Colonic mucosa (tissue), 4 donors: Measurements from ENCODE around the gene PIEZO1. TPM values are rescaled to one million over a fixed set of nuclear protein-coding genes. Genes with fewer than 3 reads are reported as not detected.

Experiments used
- DNase-seq: peaks from one replicate; pipeline ENCODE4 v3.0.0-alpha.2; 2020
- H3K27ac ChIP-seq: fragments of 200-600 bp; one replicate; pipeline ENCODE4 v1.8.0; 2021
- H3K27me3 ChIP-seq: fragments of 200-600 bp; one replicate; pipeline ENCODE4 v1.8.0; 2021
- H3K36me3 ChIP-seq: fragments of 200-600 bp; one replicate; pipeline ENCODE4 v1.8.0; 2021
- H3K4me1 ChIP-seq: fragments of 200-600 bp; one replicate; pipeline ENCODE4 v1.8.0; 2021; ENCODE audit warnings: mild to moderate bottlenecking
- H3K4me3 ChIP-seq: fragments of 200-600 bp; one replicate; pipeline ENCODE4 v1.8.0; 2021
- H3K9ac ChIP-seq, 2 donors: one replicate each; pipeline ENCODE4 v1.7.0; 2013; ENCODE audit warnings: control low read depth in 2 of 2, low read depth in 2 of 2, low read length in 2 of 2
- H3K9me3 ChIP-seq: fragments of 200-600 bp; one replicate; pipeline ENCODE4 v1.8.0; 2021
- CTCF ChIP-seq: fragments of 200-600 bp; IDR thresholded peaks from one replicate; pipeline ENCODE4 v1.8.0; 2022; ENCODE audit warnings: antibody characterized with exemption, mild to moderate bottlenecking
- intact Hi-C: fragments of 100-400 bp; cut with DNase I; formaldehyde crosslinking; loops from one replicate; pipeline ENCODE4 v1.14.1; 2022
- total RNA-seq, 2 donors: library from RNA; stranded (reverse); fragmentation: NEBNext Ultra II Directional in 1 of 2; extraction: Animal tissue kit (Norgen Biotek cat#: 25700) in 1 of 2; gene quantifications; one replicate each; pipeline ENCODE4 v1.2.1, GENCODE V29; 2021
- donor health status: healthy.
- donor health status: DM: no; HTN: no; CAD: no.
- donor health status: DM: no; HTN: no; CAD: no.

PIEZO1 gene
- total RNA-seq, 2 donors from 2014 or later = 104 to 118 TPM

GRCh38 chr16:88736088-88736487 is 48.9 kb downstream of the PIEZO1 start:
- peaks cover 4% of the 10 kb centered on the region for H3K36me3 ChIP-seq
- H3K27me3 ChIP-seq = no peaks in the 10 kb centered on the region
- H3K27ac ChIP-seq = no peak overlapping the region
- no peaks in the 10 kb centered on the region for H3K9me3 ChIP-seq
- H3K9ac ChIP-seq = no peak overlapping the region
- no peaks in the 10 kb centered on the region for H3K4me1 ChIP-seq
- H3K4me3 ChIP-seq = no peak overlapping the region
- intact Hi-C loops = no loop called here
- DNase-seq = no peak
- no peak for TF ChIP-seq CTCF

GRCh38 chr16:88735616-88736015 is 49.4 kb downstream of the PIEZO1 start:
- intact Hi-C loops = no loop called here
- Histone ChIP-seq H3K4me3 (no peak overlapping the region), H3K9me3 (no peaks in the 10 kb centered on the region), H3K36me3 (peaks cover 4% of the 10 kb centered on the region), H3K4me1 (no peaks in the 10 kb centered on the region), H3K9ac (no peak overlapping the region), H3K27me3 (no peaks in the 10 kb centered on the region), H3K27ac (no peak overlapping the region)
- TF ChIP-seq CTCF = no peak
- DNase-seq = no peak

- intact Hi-C loops = no loop called here
Observed at GRCh38 chr16:88735121-88735520, 49.9 kb downstream of the PIEZO1 start.

GRCh38 chr16:88734361-88734728 is 50.7 kb downstream of the PIEZO1 start:
- H3K9ac ChIP-seq = no peak overlapping the region
- TF ChIP-seq CTCF = no peak
- no peaks in the 10 kb centered on the region for H3K27me3 ChIP-seq
- no peaks in the 10 kb centered on the region for H3K4me1 ChIP-seq
- no peak overlapping the region for H3K4me3 ChIP-seq
- H3K36me3 ChIP-seq = peaks cover 4% of the 10 kb centered on the region
- no peak overlapping the region for H3K27ac ChIP-seq
- no peak for DNase-seq
- no peaks in the 10 kb centered on the region for H3K9me3 ChIP-seq
- intact Hi-C loops = no loop called here

More at GRCh38 chr16:88735121-88735520, 49.9 kb downstream of the PIEZO1 start:
- Histone ChIP-seq H3K4me1 (no peaks in the 10 kb centered on the region), H3K36me3 (peaks cover 4% of the 10 kb centered on the region), H3K27ac (no peak overlapping the region), H3K9me3 (no peaks in the 10 kb centered on the region), H3K27me3 (no peaks in the 10 kb centered on the region), H3K9ac (no peak overlapping the region), H3K4me3 (no peak overlapping the region)
- no peak for TF ChIP-seq CTCF
- DNase-seq = no peak

GRCh38 chr16:88733630-88734360 is 51.2 kb downstream of the PIEZO1 start:
- no peak for TF ChIP-seq CTCF
- intact Hi-C loops = no loop called here
- no peaks in the 10 kb centered on the region for H3K27me3 ChIP-seq
- no peak for DNase-seq
- H3K4me1 ChIP-seq = no peaks in the 10 kb centered on the region
- no peak overlapping the region for H3K4me3 ChIP-seq
- no peaks in the 10 kb centered on the region for H3K9me3 ChIP-seq
- peaks cover 4% of the 10 kb centered on the region for H3K36me3 ChIP-seq
- no peak overlapping the region for H3K9ac ChIP-seq
- H3K27ac ChIP-seq = no peak overlapping the region
